ENCODE results near the gene BACH2.

DNA sequence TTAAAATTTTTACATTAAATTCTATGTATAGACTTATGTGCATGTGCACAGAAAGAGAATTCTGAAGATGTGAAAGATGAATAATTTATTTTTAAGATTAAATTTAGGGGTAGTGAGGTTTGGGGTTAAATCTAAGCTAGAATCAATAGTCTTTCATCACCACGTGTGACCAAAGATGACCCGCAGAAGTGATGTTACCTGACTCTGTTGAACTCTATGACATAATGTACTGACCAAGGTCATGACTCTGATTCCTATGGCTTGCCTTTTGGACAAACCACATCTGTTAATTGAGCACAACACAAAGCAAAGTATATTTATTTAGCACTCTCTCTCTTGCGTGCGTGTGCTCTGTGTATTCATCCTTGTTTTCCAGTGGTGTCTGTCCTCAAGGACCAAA is 150.6 kb downstream of the BACH2 start:
- no peak for TF ChIP-seq POLR2A (IDR thresholded peaks at IDR 0.05)
- TF ChIP-seq, protein P1, sequence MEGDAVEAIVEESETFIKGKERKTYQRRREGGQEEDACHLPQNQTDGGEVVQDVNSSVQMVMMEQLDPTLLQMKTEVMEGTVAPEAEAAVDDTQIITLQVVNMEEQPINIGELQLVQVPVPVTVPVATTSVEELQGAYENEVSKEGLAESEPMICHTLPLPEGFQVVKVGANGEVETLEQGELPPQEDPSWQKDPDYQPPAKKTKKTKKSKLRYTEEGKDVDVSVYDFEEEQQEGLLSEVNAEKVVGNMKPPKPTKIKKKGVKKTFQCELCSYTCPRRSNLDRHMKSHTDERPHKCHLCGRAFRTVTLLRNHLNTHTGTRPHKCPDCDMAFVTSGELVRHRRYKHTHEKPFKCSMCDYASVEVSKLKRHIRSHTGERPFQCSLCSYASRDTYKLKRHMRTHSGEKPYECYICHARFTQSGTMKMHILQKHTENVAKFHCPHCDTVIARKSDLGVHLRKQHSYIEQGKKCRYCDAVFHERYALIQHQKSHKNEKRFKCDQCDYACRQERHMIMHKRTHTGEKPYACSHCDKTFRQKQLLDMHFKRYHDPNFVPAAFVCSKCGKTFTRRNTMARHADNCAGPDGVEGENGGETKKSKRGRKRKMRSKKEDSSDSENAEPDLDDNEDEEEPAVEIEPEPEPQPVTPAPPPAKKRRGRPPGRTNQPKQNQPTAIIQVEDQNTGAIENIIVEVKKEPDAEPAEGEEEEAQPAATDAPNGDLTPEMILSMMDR (IDR thresholded peaks at IDR 0.05): no peak

All from stomach (tissue), 4 donors.